ENCODE measurements around the gene SRD5A2.

- TF ChIP-seq CTCF (IDR thresholded peaks at IDR 0.05) (no peak), EZH2 (IDR thresholded peaks at IDR 0.05; ENCODE audit: borderline replicate concordance, insufficient read depth, low read depth, low read length, poor library complexity, severe bottlenecking) (no peak)
Observed at GRCh38 chr2:31483246-31483645, 97.5 kb downstream of the SRD5A2 start.
